ENCODE results near the gene PLEKHN1. TPM values are rescaled to one million over a fixed set of nuclear protein-coding genes. Genes with fewer than 3 reads are reported as not detected.

Gene PLEKHN1
- total and polyA plus RNA-seq, 2 of the 4 experiments (the other 2 are of a cell fraction): 0.54 to 2.1 TPM

- Histone ChIP-seq H2AK9ac (replicated peaks; ENCODE audit: low read depth, low read length, poor library complexity) (peak overlapping the region; percentile 33), H2AK5ac (ENCODE audit: low read depth, low read length) (no peak overlapping the region), H3K27me3 (ENCODE audit: control insufficient read depth, insufficient read depth, low read length) (no peaks in the 10 kb centered on the region), H4K20me1 (ENCODE audit: insufficient read depth, low read length) (peaks cover 4% of the 10 kb centered on the region; the same call in 1 of the 2 replicates), H3K56ac (ENCODE audit: extremely low read depth, insufficient read depth, low read length) (no peak overlapping the region), H3K9me3 (ENCODE audit: control insufficient read depth, insufficient read depth, low read length) (peaks cover 10% of the 10 kb centered on the region), H4K91ac (ENCODE audit: insufficient read depth, low read depth, low read length) (no peak overlapping the region), H2BK5ac (ENCODE audit: low read depth, low read length, poor library complexity, severe bottlenecking) (no peak overlapping the region), H2BK15ac (ENCODE audit: low read depth, low read length) (no peak overlapping the region), H3K4ac (ENCODE audit: low read depth, low read length) (no peak overlapping the region), H3K27ac (ENCODE audit: insufficient read depth, low read length) (no peak overlapping the region), H3K4me1 (ENCODE audit: control insufficient read depth, insufficient read depth, low read length) (peaks cover 4% of the 10 kb centered on the region; the same call in 1 of the 2 replicates), H2BK120ac (ENCODE audit: low read depth, low read length) (no peak overlapping the region), H3K23ac (ENCODE audit: low read depth, low read length) (no peak overlapping the region), H3K18ac (ENCODE audit: low read depth, low read length) (no peak overlapping the region), H3K14ac (replicated peaks; ENCODE audit: low read depth, low read length) (no peak overlapping the region), H4K5ac (ENCODE audit: low read depth, low read length) (no peak overlapping the region), H3K9ac (ENCODE audit: low read depth, low read length) (no peak overlapping the region), H3K79me1 (ENCODE audit: low read depth in 1 of 2, low read length in 2 of 2) (peaks cover 2 to 19% of the 10 kb centered on the region in 2 experiments; a peak in 3 of 4 replicates), H3K4me3 (ENCODE audit: insufficient read depth, low read depth, low read length) (no peak overlapping the region), H3K9me1 (ENCODE audit: insufficient read depth, low read length) (no peaks in the 10 kb centered on the region), H3K4me2 (ENCODE audit: low read depth, low read length) (no peak overlapping the region), H4K8ac (ENCODE audit: low read depth in 2 of 2, low read length in 2 of 2) (no peak overlapping the region), H2BK20ac (ENCODE audit: low read depth, low read length) (no peak overlapping the region), H3K36me3 (ENCODE audit: control insufficient read depth, insufficient read depth, low read length) (no peaks in the 10 kb centered on the region), H2AFZ (replicated peaks; ENCODE audit: low read length, poor library complexity) (no peak overlapping the region)
- DNase-seq: no peak
- in situ Hi-C loops (cut with MboI; ENCODE audit: low sequenced_read_pairs): no loop called here
- ATAC-seq (ENCODE audit: low read depth): no peak
- ChIA-PET POLR2A (ENCODE audit: unreplicated experiment) (no interaction called here), CTCF (no interaction called here)
- dilution Hi-C loops (cut with HindIII; ENCODE audit: low sequenced_read_pairs, unreplicated experiment): no loop called here
- TF ChIP-seq RFX5 (IDR thresholded peaks at IDR 0.05; ENCODE audit: low read depth, low read length) (no peak), MAZ (IDR thresholded peaks at IDR 0.05; ENCODE audit: borderline replicate concordance, low read depth, low read length) (peak; percentile 23; the same call in 1 of the 2 replicates), POLR2A (IDR thresholded peaks at IDR 0.05; ENCODE audit: low read depth, low read length) (peak; percentile 49; the same call in 1 of the 2 replicates)
- TF ChIP-seq, protein P1, sequence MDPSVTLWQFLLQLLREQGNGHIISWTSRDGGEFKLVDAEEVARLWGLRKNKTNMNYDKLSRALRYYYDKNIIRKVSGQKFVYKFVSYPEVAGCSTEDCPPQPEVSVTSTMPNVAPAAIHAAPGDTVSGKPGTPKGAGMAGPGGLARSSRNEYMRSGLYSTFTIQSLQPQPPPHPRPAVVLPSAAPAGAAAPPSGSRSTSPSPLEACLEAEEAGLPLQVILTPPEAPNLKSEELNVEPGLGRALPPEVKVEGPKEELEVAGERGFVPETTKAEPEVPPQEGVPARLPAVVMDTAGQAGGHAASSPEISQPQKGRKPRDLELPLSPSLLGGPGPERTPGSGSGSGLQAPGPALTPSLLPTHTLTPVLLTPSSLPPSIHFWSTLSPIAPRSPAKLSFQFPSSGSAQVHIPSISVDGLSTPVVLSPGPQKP (IDR thresholded peaks at IDR 0.05; ENCODE audit: borderline replicate concordance, low read depth, low read length): no peak
- no TSS peak for BruUV-seq (replicated peaks)
- 78% methylated on average over 4 of the region's 30 CpGs; no CpG with 5 or more reads in 1 of the 2 experiments for WGBS, 2 experiments (ENCODE audit: extremely low coverage in 2 of 2, insufficient read length in 1 of 2)
- intact Hi-C loops (cut with micrococcal nuclease): no loop called here
Observed at GRCh38 chr1:995665-996633, 29.7 kb downstream of the PLEKHN1 start.
